HCT116 (cell line): Measurements from ENCODE around the gene GPX3. TPM values are rescaled to one million over a fixed set of nuclear protein-coding genes. Genes with fewer than 3 reads are reported as not detected.

Experiments used
- ATAC-seq: fragments of 200-7000 bp; cut with Tn5 transposase; 2 replicates; pipeline ENCODE4 v1.9.1; 2020; ENCODE audit warnings: mild to moderate bottlenecking, moderate library complexity
- BruUV-seq: library from RNA; stranded (reverse); fragments of 400-500 nt; replicated peaks from 2 replicates; lab custom pipeline; 2021; lab: Mats Ljungman, UMichigan
- CTCF ChIA-PET: fragments of 300-600 bp; sonication (Branson Sonifier 250); formaldehyde crosslinking; loops from one replicate; lab custom pipeline; 2021; ENCODE audit warnings: antibody characterized with exemption; lab: Charles Lee
- POLR2A ChIA-PET: fragments of 300-600, 350-600 bp; sonication (Branson Sonifier 250); formaldehyde crosslinking; loops from one replicate; lab custom pipeline; 2021; ENCODE audit warnings: antibody characterized with exemption; lab: Charles Lee
- RAD21 ChIA-PET, 2 experiments: fragments of 300-600 bp; sonication (Branson Sonifier 250); formaldehyde crosslinking; loops; one replicate each; lab custom pipeline; 2023; ENCODE audit warnings: low total read pairs in 2 of 2; ENCODE audit not compliant: uncharacterized antibody in 2 of 2, unreplicated experiment in 2 of 2, low non-redundant PET in 1 of 2; lab: Charles Lee
- DNase-seq: peaks from one replicate; pipeline ENCODE4 v3.0.0-alpha.2; 2010; ENCODE audit warnings: low read depth, low spot score
- H2AFZ ChIP-seq: fragments of 200-600 bp; shearing (Covaris generic), sonication (generic); 2 replicates; pipeline ENCODE4 v1.6.1; 2017; ENCODE audit warnings: low read depth, mixed run types, mixed read lengths, antibody characterized with exemption, low read length; ENCODE audit not compliant: poor library complexity, severe bottlenecking
- H3K27ac ChIP-seq: 2 replicates; pipeline ENCODE4 v1.5.1; 2012; ENCODE audit warnings: low read depth, low read length
- H3K27me3 ChIP-seq: fragments of 200-600 bp; sonication (generic); 2 replicates; pipeline ENCODE4 v1.6.1; 2016; ENCODE audit warnings: mixed run types, low read length, mixed read lengths; ENCODE audit not compliant: insufficient read depth
- H3K36me3 ChIP-seq, 2 experiments: fragments of 200-500 bp in 1 of 2; fragments of 200-600 bp in 1 of 2; sonication (Bioruptor generic) in 1 of 2; sonication (generic) in 1 of 2; 2 replicates each; pipeline versions ENCODE4 v1.5.1 to v1.6.1; 2014 to 2016; ENCODE audit warnings: low read length in 2 of 2, inconsistent platforms in 1 of 2, mixed read lengths in 1 of 2, mixed run types in 1 of 2; ENCODE audit not compliant: insufficient read depth in 2 of 2, control insufficient read depth in 1 of 2
- H3K4me1 ChIP-seq, 2 experiments: fragments of 200-600 bp in 1 of 2; sonication (generic) in 1 of 2; 2 replicates each; pipeline versions ENCODE4 v1.5.1 to v1.6.1; 2012 to 2017; ENCODE audit warnings: low read length in 2 of 2, inconsistent platforms in 1 of 2, mild to moderate bottlenecking in 1 of 2, mixed read lengths in 1 of 2, mixed run types in 1 of 2, moderate library complexity in 1 of 2; ENCODE audit not compliant: insufficient read depth in 2 of 2, control insufficient read depth in 1 of 2
- H3K4me2 ChIP-seq: fragments of 200-600 bp; sonication (generic); 2 replicates; pipeline ENCODE4 v1.6.1; 2017; ENCODE audit warnings: mixed run types, low read length, mixed read lengths
- H3K4me3 ChIP-seq, 2 experiments: fragments of 200-600 bp in 1 of 2; sonication (generic) in 1 of 2; replicated peaks in 1 of 2; 2 replicates each; pipeline ENCODE4 v1.5.1; 2011 to 2016; ENCODE audit warnings: low read length in 2 of 2, control low read depth in 1 of 2, low read depth in 1 of 2, mild to moderate bottlenecking in 1 of 2, mixed read lengths in 1 of 2, mixed run types in 1 of 2
- H3K79me2 ChIP-seq: fragments of 200-600 bp; sonication (generic); 2 replicates; pipeline ENCODE4 v1.6.1; 2017; ENCODE audit warnings: mild to moderate bottlenecking, mixed run types, low read length, moderate library complexity, mixed read lengths; ENCODE audit not compliant: insufficient read depth
- H3K9ac ChIP-seq: fragments of 200-600 bp; sonication (generic); 2 replicates; pipeline ENCODE4 v1.6.1; 2016; ENCODE audit warnings: low read length, mixed read lengths
- H3K9me2 ChIP-seq: fragments of 200-600 bp; sonication (generic), shearing (Covaris generic); 2 replicates; pipeline ENCODE4 v1.6.1; 2017; ENCODE audit warnings: mixed run types, mild to moderate bottlenecking, moderate library complexity; ENCODE audit not compliant: insufficient read depth
- H3K9me3 ChIP-seq, 2 experiments: fragments of 200-500 bp in 1 of 2; fragments of 200-600 bp in 1 of 2; sonication (Bioruptor generic) in 1 of 2; sonication (generic) in 1 of 2; 2 replicates each; pipeline ENCODE4 v1.6.1; 2014 to 2017; ENCODE audit warnings: low read length in 2 of 2, mixed read lengths in 2 of 2, inconsistent platforms in 1 of 2, low read depth in 1 of 2, mild to moderate bottlenecking in 1 of 2, mixed run types in 1 of 2, moderate library complexity in 1 of 2; ENCODE audit not compliant: control insufficient read depth in 1 of 2, insufficient read depth in 1 of 2
- H4K20me1 ChIP-seq: fragments of 200-600 bp; sonication (generic), shearing (Covaris generic); 2 replicates; pipeline ENCODE4 v1.6.1; 2017; ENCODE audit warnings: mixed run types, mild to moderate bottlenecking, moderate library complexity; ENCODE audit not compliant: insufficient read depth
- ATF3 ChIP-seq: IDR thresholded peaks from 2 replicates; pipeline ENCODE4 v1.6.1; 2012
- CEBPB ChIP-seq: IDR thresholded peaks from 2 replicates; pipeline ENCODE4 v1.6.1; 2012; ENCODE audit warnings: low read depth
- ELF1 ChIP-seq: IDR thresholded peaks from 2 replicates; pipeline ENCODE4 v1.6.1; 2012; ENCODE audit warnings: low read depth, borderline replicate concordance
- EZH2 ChIP-seq: fragments of 200-600 bp; sonication (generic); IDR thresholded peaks from 2 replicates; pipeline ENCODE4 v1.6.1; 2017; ENCODE audit warnings: antibody characterized with exemption, mixed run types
- EZH2phosphoT487 ChIP-seq: fragments of 200-600 bp; IDR thresholded peaks from 2 replicates; pipeline ENCODE4 v1.6.1; 2018; ENCODE audit warnings: antibody characterized with exemption, borderline replicate concordance
- JUND ChIP-seq: IDR thresholded peaks from 2 replicates; pipeline ENCODE4 v1.6.1; 2012
- MAX ChIP-seq: IDR thresholded peaks from 2 replicates; pipeline ENCODE4 v1.6.1; 2012
- POLR2A ChIP-seq: IDR thresholded peaks from 2 replicates; pipeline ENCODE4 v1.7.0; 2011; ENCODE audit warnings: borderline replicate concordance; ENCODE audit not compliant: insufficient read depth, insufficient read length; ENCODE audit errors: extremely low read depth
- RAD21 ChIP-seq: IDR thresholded peaks from 2 replicates; pipeline ENCODE4 v1.6.1; 2012; ENCODE audit warnings: low read depth, mild to moderate bottlenecking
- SIN3A ChIP-seq: IDR thresholded peaks from 2 replicates; pipeline ENCODE4 v1.6.1; 2012; ENCODE audit warnings: low read depth
- SP1 ChIP-seq: IDR thresholded peaks from 2 replicates; pipeline ENCODE4 v1.6.1; 2012; ENCODE audit warnings: low read depth
- SRF ChIP-seq: IDR thresholded peaks from 2 replicates; pipeline ENCODE4 v1.6.1; 2012; ENCODE audit warnings: low read depth
- YY1 ChIP-seq: IDR thresholded peaks from 2 replicates; pipeline ENCODE4 v1.6.1; 2011; ENCODE audit warnings: low read length, low read depth, moderate library complexity, mild to moderate bottlenecking; ENCODE audit not compliant: insufficient replicate concordance; ENCODE audit errors: extremely low read depth
- ZBTB33 ChIP-seq: IDR thresholded peaks from 2 replicates; pipeline ENCODE4 v1.6.1; 2011; ENCODE audit warnings: mild to moderate bottlenecking, low read length, moderate library complexity; ENCODE audit not compliant: insufficient replicate concordance; ENCODE audit errors: extremely low read depth
- ZFX ChIP-seq: fragments of 450-650 bp; IDR thresholded peaks from 2 replicates; pipeline ENCODE4 v1.6.1; 2017
- ZNF274 ChIP-seq: fragments of 200-500 bp; sonication (Bioruptor generic); IDR thresholded peaks from 2 replicates; pipeline ENCODE4 v1.6.1; 2014; ENCODE audit warnings: mild to moderate bottlenecking, low read depth, low read length, inconsistent platforms
- intact Hi-C: fragments of 100-400 bp; cut with micrococcal nuclease; formaldehyde crosslinking; loops from 2 replicates; pipeline ENCODE4 v1.10.0; 2022
- total RNA-seq: library from RNA; stranded (reverse); gene quantifications from one replicate; pipeline ENCODE4 v1.2.1, GENCODE V29; 2021; ENCODE audit not compliant: unreplicated experiment
- TF ChIP-seq, protein P1 (sequence below): IDR thresholded peaks from 2 replicates; pipeline ENCODE4 v1.6.1; 2012; ENCODE audit warnings: low read depth

GPX3 gene
- total RNA-seq, 1 experiment from 2014 or later: 0.96 TPM

DNA sequence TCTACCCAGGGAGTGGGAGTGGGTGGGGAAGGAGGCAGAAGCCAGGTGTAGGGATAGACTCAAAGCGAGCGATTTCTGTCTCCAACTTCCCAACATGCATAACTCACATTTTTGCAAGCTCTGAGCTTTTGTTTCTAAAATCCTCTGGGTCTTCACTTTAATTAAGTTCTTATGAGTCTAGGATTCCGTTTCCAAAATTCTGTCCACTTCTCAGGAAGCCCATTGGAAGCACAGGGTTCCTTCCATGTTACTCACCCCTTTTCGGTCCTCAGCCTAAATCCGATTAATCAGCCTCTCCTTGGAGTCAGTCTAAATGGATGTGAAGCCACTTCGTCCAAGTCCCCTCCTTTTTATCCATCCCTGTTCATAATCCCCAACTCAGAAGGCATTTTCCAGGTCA, 1.4 kb downstream of the GPX3 start:
- Histone ChIP-seq H3K27ac (no peak overlapping the region), H3K36me3 (no peaks in the 10 kb centered on the region)
- no peak for TF ChIP-seq RAD21
- no peak for TF ChIP-seq JUND
- no peak for TF ChIP-seq EZH2
- no peak for TF ChIP-seq CEBPB
- no peak for TF ChIP-seq ATF3
- TF ChIP-seq, protein P1, sequence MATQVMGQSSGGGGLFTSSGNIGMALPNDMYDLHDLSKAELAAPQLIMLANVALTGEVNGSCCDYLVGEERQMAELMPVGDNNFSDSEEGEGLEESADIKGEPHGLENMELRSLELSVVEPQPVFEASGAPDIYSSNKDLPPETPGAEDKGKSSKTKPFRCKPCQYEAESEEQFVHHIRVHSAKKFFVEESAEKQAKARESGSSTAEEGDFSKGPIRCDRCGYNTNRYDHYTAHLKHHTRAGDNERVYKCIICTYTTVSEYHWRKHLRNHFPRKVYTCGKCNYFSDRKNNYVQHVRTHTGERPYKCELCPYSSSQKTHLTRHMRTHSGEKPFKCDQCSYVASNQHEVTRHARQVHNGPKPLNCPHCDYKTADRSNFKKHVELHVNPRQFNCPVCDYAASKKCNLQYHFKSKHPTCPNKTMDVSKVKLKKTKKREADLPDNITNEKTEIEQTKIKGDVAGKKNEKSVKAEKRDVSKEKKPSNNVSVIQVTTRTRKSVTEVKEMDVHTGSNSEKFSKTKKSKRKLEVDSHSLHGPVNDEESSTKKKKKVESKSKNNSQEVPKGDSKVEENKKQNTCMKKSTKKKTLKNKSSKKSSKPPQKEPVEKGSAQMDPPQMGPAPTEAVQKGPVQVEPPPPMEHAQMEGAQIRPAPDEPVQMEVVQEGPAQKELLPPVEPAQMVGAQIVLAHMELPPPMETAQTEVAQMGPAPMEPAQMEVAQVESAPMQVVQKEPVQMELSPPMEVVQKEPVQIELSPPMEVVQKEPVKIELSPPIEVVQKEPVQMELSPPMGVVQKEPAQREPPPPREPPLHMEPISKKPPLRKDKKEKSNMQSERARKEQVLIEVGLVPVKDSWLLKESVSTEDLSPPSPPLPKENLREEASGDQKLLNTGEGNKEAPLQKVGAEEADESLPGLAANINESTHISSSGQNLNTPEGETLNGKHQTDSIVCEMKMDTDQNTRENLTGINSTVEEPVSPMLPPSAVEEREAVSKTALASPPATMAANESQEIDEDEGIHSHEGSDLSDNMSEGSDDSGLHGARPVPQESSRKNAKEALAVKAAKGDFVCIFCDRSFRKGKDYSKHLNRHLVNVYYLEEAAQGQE: no peak
- TF ChIP-seq SP1: no peak
- TF ChIP-seq POLR2A: no peak
- no peak for TF ChIP-seq MAX
- no peak for TF ChIP-seq ZFX
- no peak for TF ChIP-seq SRF
- TF ChIP-seq ZNF274: no peak
- no peak for TF ChIP-seq SIN3A
- no peak for TF ChIP-seq ZBTB33
- no peak for TF ChIP-seq ELF1
- no peak for TF ChIP-seq EZH2phosphoT487
- no peak for TF ChIP-seq YY1
- TF ChIP-seq, all 23 proteins: peak for 0
- H3K4me1 ChIP-seq: no peaks in the 10 kb centered on the region
- H3K4me2 ChIP-seq: no peak overlapping the region
- H3K9me2 ChIP-seq: no peaks in the 10 kb centered on the region
- ChIA-PET POLR2A (no interaction called here), RAD21 (no interaction called here), CTCF (no interaction called here)
- no peak overlapping the region for H3K9ac ChIP-seq
- no peaks in the 10 kb centered on the region for H4K20me1 ChIP-seq
- no peaks in the 10 kb centered on the region for H3K27me3 ChIP-seq
- no peaks in the 10 kb centered on the region for H3K9me3 ChIP-seq
- no peaks in the 10 kb centered on the region for H3K79me2 ChIP-seq
- no peak for DNase-seq
- BruUV-seq: no TSS peak
- no peak overlapping the region for H2AFZ ChIP-seq
- ATAC-seq: no peak
- H3K4me3 ChIP-seq: no peak overlapping the region
- intact Hi-C loops: no loop called here
